GM18861 (cell line): ENCODE results near the gene C13orf42.

Experiments
- ATAC-seq: cut with Tn5 transposase; IDR thresholded peaks from one replicate; pipeline ENCODE4 v1.9.1; 2021; ENCODE audit not compliant: unreplicated experiment

The C13orf42 gene

GRCh38 chr13:51111174-51111573 is at the start of gene C13orf42:
Gene C13orf42 (minus strand): TSS chr13:51111274. CDS start chr13:51111209, 65 bp downstream.
- ATAC-seq: no peak

- no peak for ATAC-seq
Observed at GRCh38 chr13:51158880-51159518, 47.9 kb upstream of the C13orf42 start.

GRCh38 chr13:51158365-51158764 is 47.3 kb upstream of the C13orf42 start:
- ATAC-seq: no peak

GRCh38 chr13:51156648-51157047 is 45.6 kb upstream of the C13orf42 start:
- ATAC-seq: no peak

- no peak for ATAC-seq
Observed at GRCh38 chr13:51155776-51156515, 44.9 kb upstream of the C13orf42 start.

- no peak for ATAC-seq
Observed at GRCh38 chr13:51155161-51155560, 44.1 kb upstream of the C13orf42 start.

- ATAC-seq: no peak
Observed at GRCh38 chr13:51154029-51154555, 43.0 kb upstream of the C13orf42 start.

GRCh38 chr13:51153527-51153926 is 42.5 kb upstream of the C13orf42 start:
- no peak for ATAC-seq

- no peak for ATAC-seq
Observed at GRCh38 chr13:51152701-51153100, 41.6 kb upstream of the C13orf42 start.

DNA sequence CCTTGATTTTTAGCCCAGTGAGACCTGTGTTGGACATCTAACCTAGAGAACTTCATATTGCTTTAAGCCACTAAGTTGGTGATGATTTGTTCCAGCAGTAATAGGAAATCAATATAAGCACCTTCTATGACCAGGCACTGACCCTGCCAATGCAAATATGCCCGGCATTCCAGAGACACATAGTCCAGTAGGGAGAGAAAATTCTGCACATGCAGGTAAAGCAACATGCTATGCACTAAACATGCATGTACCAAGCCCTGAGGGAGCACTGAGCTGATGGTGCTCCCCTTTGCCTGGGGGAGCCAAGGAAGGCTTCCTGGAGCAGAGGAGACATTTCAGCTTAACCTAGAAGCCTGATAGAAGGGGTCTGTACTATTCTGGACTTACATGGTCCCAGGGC is 40.4 kb upstream of the C13orf42 start:
- ATAC-seq: no peak

GRCh38 chr13:51148952-51149573 is 38.0 kb upstream of the C13orf42 start:
- no peak for ATAC-seq

- no peak for ATAC-seq
Observed at GRCh38 chr13:51148223-51148951, 37.3 kb upstream of the C13orf42 start.

- ATAC-seq: no peak
Observed at GRCh38 chr13:51147732-51148131, 36.7 kb upstream of the C13orf42 start.

DNA sequence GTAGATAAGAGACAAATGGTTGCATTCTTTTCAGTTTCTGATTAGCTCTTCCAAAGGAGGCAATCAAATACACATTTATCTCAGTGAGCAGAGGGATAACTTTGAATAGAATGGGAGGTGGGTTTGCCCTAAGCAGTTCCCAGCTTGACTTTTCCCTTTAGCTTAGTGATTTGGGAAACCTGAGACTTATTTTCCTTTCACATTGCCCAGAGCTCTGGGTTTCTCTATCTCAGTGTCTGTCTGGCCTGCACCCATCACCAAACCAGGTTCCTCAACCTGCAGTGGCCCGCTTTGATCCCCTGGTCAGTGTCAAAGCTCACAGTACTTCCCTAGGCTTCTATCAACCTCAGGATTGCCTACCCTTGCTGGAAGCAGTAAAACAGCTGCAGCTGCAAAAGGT is 35.6 kb upstream of the C13orf42 start:
- no peak for ATAC-seq

DNA sequence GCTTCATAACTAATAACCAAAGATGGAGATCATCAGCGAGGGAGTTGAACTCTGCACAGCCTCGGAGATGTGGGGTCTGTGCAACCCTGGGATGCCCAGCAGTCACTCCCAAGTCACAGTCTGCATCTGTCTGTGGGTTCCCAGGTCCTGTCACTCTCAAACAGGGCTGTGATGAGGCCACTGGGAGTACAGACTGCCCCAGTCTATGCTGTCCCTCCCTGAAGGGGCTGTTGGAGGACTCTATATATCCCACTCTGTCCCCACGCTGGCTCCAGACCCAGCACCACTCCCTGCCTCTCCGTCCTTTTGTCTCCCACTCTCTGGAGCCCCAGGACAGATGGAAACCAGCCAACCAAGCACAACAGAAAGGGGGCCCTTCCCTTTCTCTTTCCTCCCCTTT is 26.2 kb upstream of the C13orf42 start:
- ATAC-seq: no peak

- no peak for ATAC-seq
Observed at GRCh38 chr13:51136276-51136980, 25.4 kb upstream of the C13orf42 start.

- ATAC-seq: no peak
Observed at GRCh38 chr13:51134763-51135365, 23.8 kb upstream of the C13orf42 start.

GRCh38 chr13:51130348-51130747 is 19.3 kb upstream of the C13orf42 start:
- ATAC-seq: no peak

- peak; percentile 84 for ATAC-seq
Observed at GRCh38 chr13:51125495-51126226, 14.6 kb upstream of the C13orf42 start.
